HG03571 (cell line): Measurements from ENCODE around the gene LENG8.
"Not testable (repeated sequence)": the region's sequence is repeated elsewhere in the genome, so short reads cannot be mapped to it uniquely, and the experiment has no call there.

Experiments used
- ATAC-seq: cut with Tn5 transposase; IDR thresholded peaks from one replicate; pipeline ENCODE4 v1.9.1; 2021; ENCODE audit not compliant: unreplicated experiment

Gene LENG8

DNA sequence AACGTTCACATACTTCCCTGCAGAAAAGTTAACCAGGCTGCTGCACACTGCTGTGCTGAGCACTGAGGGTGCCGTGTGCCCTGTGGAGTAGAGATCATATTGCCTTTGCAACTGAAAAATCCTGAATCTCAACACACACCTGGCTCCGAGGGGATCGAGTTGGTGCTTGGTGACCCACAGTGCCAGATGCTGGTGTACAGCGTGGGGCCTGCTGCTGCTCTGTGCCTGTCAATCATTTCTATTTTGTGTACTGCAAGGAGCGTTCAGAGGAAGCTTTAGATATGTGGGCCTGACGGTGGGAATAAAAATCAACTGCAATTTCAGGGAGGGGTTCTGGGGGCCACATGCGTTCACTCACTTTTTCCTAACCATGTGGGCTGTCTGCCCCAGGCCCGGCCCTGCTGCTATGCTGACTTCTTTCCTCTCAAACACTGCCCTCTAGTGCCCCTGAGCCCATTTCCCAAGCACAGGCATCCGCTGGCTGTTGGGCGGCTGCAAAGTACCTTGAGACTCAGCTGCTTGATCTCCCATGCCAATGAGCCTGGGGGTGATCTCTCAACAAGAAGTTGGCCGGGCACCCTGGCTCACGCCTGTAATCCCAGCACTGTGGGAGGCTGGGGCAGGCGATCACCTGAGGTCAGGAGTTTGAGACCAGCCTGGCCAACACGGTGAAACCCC lies 9.7 kb upstream of the LENG8 start:
- no peak for ATAC-seq

DNA sequence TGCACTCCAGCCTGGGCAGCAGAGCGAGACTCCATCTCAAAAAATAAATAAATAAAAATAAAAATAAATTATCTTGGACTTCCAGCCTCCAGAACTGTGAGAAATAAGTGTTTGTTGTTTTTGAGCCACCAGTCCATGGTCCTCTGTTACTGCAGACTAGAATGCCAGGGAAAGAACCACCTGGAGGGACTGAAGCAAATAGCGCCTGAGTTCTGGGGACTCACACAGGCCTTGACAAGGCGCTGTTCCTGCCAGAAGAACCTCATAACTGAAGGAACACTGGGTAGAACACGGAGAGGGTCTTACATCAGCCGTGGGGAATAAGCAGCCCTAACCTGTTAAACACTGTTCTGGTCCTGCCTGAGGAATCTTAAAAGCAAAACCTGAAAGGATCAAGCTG lies 8.4 kb upstream of the LENG8 start:
- no peak for ATAC-seq

DNA sequence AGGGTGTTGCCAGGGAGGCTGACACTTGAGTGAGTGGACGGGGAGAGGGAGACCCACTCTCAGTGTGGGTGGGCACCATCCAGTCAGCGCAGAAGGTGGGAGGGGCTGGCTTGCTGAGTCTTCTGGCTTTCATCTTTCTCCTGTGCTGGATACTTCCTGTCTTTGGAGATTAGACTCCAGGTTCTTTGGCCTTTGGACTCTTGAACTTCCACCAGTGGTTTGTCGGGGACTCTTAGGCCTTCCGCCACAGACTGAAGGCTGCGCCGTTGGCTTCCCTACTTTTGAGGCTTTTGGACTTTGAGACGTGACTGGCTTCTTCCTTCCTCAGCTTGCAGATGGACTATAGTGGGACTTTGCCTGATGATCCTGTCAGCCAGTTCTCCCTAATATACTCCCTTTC lies 4.3 kb upstream of the LENG8 start:
- ATAC-seq = no peak

GRCh38 chr19:54446349-54446748 lies 2.6 kb upstream of the LENG8 start:
- ATAC-seq = not testable (repeated sequence)

- ATAC-seq = no peak
Measured at GRCh38 chr19:54448040-54448773, 792 bp upstream of the LENG8 start.

- no peak for ATAC-seq
Measured at GRCh38 chr19:54449701-54450069, 686 bp downstream of the LENG8 start.

DNA sequence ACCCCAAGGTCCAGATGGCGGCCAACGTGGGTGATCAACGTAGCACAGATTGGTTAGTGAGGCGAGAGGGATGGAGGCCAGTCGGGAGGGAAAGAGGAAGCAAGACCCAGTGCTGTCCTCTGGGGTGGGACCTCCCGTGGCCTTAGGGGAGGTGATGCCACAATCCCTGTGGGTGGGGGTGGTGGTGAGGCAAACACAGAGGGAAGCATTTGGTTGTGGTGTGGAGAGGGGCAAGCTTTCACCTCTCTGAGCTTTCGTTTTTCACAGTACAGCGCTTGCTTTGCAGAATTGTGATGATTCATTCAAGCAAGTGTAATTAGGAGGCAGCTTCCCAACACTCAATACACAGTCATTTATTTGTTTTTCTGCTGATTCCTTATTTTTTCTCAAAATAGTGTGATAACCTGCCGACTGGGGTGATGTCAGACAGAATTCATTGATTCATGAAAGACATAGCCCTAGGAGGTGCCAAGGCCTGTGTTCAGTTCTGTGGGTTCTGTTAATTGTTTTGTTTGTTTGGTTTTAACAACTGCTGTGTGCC lies 2.4 kb downstream of the LENG8 start:
- no peak for ATAC-seq

GRCh38 chr19:54451997-54452396 lies 3.0 kb downstream of the LENG8 start:
- ATAC-seq = no peak

DNA sequence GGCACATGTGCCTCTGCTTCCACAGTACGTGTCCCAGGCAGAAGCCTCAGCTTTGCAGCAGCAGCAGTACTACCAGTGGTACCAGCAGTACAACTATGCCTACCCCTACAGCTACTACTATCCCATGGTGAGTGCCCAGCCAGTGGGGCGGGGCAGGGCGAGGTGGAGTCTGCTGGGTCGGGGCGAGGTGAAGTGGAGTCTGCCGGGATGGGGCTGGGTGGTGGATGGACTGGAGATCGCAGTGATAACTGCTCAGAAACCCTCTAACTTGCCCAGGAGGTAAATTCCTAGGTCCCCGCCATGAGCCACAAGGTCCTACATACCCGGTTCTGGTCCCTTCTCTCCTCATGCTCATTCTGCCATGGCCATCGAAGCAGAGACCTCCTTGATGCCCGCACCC lies 3.6 kb downstream of the LENG8 start:
- no peak for ATAC-seq

DNA sequence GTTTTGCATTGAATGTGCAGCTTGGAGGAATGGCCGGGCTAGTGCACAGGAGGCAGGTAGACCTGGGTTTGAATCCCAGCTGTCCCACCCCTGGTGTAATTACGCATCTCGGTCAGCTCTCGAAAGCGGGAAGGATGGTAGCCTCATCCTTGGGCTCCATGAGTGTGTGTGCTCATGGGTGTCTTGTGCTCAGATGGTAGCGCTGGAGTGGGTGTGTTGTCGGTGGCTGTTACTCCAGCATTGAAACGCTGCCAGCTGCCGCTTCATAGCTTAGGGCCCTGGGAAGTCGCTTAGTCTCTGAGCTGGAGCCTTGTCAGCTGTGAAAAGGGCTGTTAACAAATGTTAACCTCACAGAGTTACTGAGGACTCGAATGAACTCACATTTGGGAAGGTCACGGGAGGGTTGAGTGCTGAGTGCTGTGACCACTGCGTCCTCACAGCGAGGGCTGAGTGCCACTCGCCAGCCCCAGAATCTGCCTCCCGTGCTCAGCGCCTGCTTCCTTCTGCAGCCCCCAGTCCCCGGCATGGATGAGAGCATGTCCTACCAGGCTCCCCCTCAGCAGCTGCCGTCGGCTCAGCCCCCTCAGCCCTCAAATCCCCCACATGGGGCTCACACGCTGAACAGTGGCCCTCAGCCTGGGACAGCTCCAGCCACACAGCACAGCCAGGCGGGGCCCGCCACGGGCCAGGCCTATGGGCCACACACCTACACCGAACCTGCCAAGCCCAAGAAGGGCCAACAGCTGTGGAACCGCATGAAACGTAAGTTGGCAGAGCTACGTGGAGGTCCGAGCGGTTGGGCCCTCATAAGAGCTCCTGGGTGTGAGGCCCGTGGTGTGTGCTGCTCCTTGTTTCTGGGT lies 5.2 kb downstream of the LENG8 start:
- no peak for ATAC-seq

DNA sequence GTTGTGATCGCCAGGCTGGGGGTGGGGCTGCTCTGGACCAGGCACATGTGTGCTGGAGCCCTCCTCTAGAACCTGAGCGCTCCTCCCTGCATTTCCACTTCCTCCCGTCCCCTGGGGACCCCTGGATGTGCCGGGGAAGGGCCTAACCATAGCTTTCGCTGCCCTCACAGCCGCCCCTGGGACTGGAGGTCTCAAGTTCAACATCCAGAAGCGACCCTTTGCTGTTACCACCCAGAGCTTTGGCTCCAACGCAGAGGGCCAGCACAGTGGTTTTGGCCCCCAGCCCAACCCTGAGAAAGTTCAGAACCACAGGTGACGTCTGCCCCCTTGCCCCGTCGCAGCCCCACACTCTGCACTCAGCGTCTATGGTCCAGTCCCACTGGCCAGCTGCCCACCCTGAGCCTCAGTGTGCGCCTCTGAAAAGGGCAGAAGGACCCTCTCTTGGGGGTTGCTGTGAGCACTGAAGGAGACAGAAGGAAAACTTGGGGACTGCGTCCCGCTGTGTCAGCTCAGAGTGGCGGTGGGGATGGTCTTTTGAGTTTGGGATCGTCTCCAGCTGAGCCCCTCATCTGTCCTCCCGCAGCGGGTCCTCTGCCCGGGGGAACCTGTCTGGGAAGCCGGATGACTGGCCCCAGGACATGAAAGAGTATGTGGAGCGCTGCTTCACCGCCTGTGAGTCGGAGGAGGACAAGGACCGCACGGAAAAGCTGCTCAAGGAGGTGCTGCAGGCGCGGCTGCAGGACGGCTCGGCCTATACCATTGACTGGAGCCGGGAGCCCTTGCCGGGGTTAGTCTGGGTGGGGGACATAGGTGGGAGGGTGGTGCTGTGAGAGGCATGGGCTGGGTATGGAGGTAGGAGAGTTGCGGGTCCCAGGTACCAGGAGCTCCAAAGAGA lies 6.0 kb downstream of the LENG8 start:
- no peak for ATAC-seq

DNA sequence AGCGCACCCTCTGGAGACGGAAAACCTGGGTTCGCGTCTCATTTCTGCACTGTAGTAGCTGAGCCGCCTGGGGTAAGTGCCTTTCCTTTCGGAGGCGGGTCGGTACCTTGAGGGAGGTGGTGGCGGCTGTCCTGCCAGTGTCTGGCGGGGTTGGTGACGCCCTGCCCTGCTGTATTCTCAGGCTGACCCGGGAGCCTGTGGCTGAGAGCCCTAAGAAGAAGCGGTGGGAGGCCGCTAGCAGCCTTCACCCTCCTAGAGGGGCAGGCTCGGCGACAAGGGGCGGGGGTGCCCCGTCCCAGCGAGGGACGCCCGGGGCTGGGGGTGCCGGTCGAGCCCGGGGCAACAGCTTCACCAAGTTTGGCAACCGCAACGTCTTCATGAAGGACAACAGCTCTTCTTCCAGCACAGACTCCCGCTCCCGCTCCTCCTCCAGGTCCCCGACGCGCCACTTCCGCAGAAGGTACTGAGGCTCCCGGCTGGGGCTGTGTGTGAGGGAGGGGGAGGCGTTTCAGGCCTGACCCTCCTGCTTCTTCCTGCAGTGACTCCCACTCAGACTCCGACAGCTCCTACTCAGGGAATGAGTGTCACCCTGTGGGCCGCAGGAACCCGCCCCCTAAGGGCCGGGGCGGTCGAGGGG lies 6.9 kb downstream of the LENG8 start:
- no peak for ATAC-seq

GRCh38 chr19:54456423-54457373 lies 7.7 kb downstream of the LENG8 start:
- ATAC-seq = no peak

GRCh38 chr19:54457773-54458647 lies 9.0 kb downstream of the LENG8 start:
- ATAC-seq = no peak

DNA sequence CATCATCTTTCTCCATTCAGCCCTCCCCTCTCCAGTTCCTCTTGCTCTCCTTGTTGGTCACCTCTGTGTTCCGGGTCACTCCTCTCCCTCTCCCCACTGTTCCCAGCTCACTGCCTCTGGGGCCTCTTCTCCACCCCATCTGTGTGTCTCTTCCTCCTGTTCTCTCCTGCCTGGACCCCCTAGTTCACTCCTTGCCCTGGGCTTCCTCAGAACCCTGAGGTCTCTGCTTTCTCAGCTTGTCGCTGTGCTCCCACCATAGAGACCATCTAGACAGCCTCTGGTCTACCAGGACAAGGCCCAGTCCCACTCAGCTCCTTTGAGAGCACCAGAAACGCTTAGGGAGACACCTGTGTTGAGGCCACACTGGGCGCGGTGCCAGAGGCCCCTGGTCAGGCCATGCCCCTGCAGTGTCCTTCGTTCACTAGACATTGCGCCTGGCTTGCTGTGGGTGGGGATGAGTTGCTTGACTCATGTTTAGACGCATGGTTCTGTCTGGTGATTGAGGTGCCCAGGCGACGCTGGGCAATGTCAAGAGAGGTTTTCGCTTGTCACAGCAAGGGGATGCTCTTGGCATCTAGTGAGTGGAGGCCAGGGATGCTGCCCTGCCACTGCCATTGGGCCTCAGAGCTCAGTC lies 9.8 kb downstream of the LENG8 start:
- no peak for ATAC-seq

GRCh38 chr19:54459282-54460229 lies 10.6 kb downstream of the LENG8 start:
- no peak for ATAC-seq
